ENCODE results near the gene PALM2AKAP2.

GRCh38 chr9:109780453-109781033 is 545 bp downstream of the PALM2AKAP2 start:
- TF ChIP-seq SUZ12 (IDR thresholded peaks at IDR 0.05) (no peak), PKNOX1 (IDR thresholded peaks at IDR 0.05) (no peak), SP1 (IDR thresholded peaks at IDR 0.05) (no peak), CTBP1 (IDR thresholded peaks at IDR 0.05; ENCODE audit: borderline replicate concordance) (no peak), FOXA1 (IDR thresholded peaks at IDR 0.05) (no peak), ZNF384 (IDR thresholded peaks at IDR 0.05) (no peak), TARDBP (IDR thresholded peaks at IDR 0.05) (no peak), NFRKB (IDR thresholded peaks at IDR 0.05) (no peak), ELF4 (IDR thresholded peaks at IDR 0.05) (no peak), FOXM1 (IDR thresholded peaks at IDR 0.05; ENCODE audit: borderline replicate concordance) (no peak)
